GM10847 (cell line): Measurements from ENCODE around the gene UBE2U.

ENCODE experiments used
- POLR2A ChIP-seq: IDR thresholded peaks from 2 replicates; pipeline ENCODE4 v1.6.1; 2011; ENCODE audit not compliant: insufficient read length; ENCODE audit errors: extremely low read depth

Gene UBE2U

GRCh38 chr1:64248065-64248464, 44.6 kb downstream of the UBE2U start:
- no peak for TF ChIP-seq POLR2A

- no peak for TF ChIP-seq POLR2A
Observed at GRCh38 chr1:64251971-64252370, 48.5 kb downstream of the UBE2U start.

- TF ChIP-seq POLR2A, result no peak
Observed at GRCh38 chr1:64263335-64263734, 59.9 kb downstream of the UBE2U start.

- no peak for TF ChIP-seq POLR2A
Observed at GRCh38 chr1:64263856-64264255, 60.4 kb downstream of the UBE2U start.

- TF ChIP-seq POLR2A, result no peak
Observed at GRCh38 chr1:64265141-64265540, 61.7 kb downstream of the UBE2U start.

GRCh38 chr1:64266991-64267390, 63.6 kb downstream of the UBE2U start:
- no peak for TF ChIP-seq POLR2A

GRCh38 chr1:64268653-64269557, 65.5 kb downstream of the UBE2U start:
- no peak for TF ChIP-seq POLR2A

- no peak for TF ChIP-seq POLR2A
Observed at GRCh38 chr1:64269558-64269884, 66.1 kb downstream of the UBE2U start.

GRCh38 chr1:64280001-64280400, 76.6 kb downstream of the UBE2U start:
- no peak for TF ChIP-seq POLR2A

GRCh38 chr1:64282351-64282750, 78.9 kb downstream of the UBE2U start:
- no peak for TF ChIP-seq POLR2A

- TF ChIP-seq POLR2A, result no peak
Observed at GRCh38 chr1:64287071-64287470, 83.6 kb downstream of the UBE2U start.

GRCh38 chr1:64290420-64290819, 87.0 kb downstream of the UBE2U start:
- no peak for TF ChIP-seq POLR2A

- TF ChIP-seq POLR2A, result no peak
Observed at GRCh38 chr1:64291931-64292330, 88.5 kb downstream of the UBE2U start.

GRCh38 chr1:64292399-64292798, 89.0 kb downstream of the UBE2U start:
- TF ChIP-seq POLR2A, result no peak

GRCh38 chr1:64293820-64294219, 90.4 kb downstream of the UBE2U start:
- TF ChIP-seq POLR2A, result no peak

GRCh38 chr1:64295136-64295535, 91.7 kb downstream of the UBE2U start:
- no peak for TF ChIP-seq POLR2A

- TF ChIP-seq POLR2A, result no peak
Observed at GRCh38 chr1:64295561-64295960, 92.1 kb downstream of the UBE2U start.

GRCh38 chr1:64296459-64296858, 93.0 kb downstream of the UBE2U start:
- TF ChIP-seq POLR2A, result no peak

- no peak for TF ChIP-seq POLR2A
Observed at GRCh38 chr1:64302194-64302593, 98.8 kb downstream of the UBE2U start.
